Measurements from ENCODE around the gene MTRF1L.

MTRF1L gene

DNA sequence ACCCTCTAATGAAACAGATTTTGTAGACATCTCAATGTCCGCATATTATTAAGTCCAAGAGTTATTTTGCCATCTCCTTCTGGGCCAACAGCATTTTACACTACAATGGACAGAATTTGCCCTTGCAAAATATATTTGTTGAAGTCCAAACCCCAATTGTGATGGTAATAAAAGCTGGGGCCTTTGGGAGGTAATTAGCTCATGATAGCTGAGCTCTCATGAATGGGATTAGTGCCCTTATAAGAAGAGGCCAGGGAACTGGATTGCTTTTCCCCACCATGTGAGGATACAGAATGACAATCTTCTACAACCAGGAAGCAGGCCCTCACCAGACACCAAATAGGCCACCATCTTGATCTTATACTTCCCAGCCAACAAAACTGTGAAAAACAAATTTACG lies 44.9 kb upstream of the MTRF1L start:
- TF ChIP-seq POLR2AphosphoS5 (IDR thresholded peaks at IDR 0.05; ENCODE audit: low read depth) (no peak), SPI1 (IDR thresholded peaks at IDR 0.05; ENCODE audit: borderline replicate concordance, low read depth) (no peak), GABPA (IDR thresholded peaks at IDR 0.05; ENCODE audit: low read depth) (no peak)
- TF ChIP-seq, protein P1, sequence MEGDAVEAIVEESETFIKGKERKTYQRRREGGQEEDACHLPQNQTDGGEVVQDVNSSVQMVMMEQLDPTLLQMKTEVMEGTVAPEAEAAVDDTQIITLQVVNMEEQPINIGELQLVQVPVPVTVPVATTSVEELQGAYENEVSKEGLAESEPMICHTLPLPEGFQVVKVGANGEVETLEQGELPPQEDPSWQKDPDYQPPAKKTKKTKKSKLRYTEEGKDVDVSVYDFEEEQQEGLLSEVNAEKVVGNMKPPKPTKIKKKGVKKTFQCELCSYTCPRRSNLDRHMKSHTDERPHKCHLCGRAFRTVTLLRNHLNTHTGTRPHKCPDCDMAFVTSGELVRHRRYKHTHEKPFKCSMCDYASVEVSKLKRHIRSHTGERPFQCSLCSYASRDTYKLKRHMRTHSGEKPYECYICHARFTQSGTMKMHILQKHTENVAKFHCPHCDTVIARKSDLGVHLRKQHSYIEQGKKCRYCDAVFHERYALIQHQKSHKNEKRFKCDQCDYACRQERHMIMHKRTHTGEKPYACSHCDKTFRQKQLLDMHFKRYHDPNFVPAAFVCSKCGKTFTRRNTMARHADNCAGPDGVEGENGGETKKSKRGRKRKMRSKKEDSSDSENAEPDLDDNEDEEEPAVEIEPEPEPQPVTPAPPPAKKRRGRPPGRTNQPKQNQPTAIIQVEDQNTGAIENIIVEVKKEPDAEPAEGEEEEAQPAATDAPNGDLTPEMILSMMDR (IDR thresholded peaks at IDR 0.05; ENCODE audit: insufficient read depth, low read length), result no peak
- TF ChIP-seq, protein P2, sequence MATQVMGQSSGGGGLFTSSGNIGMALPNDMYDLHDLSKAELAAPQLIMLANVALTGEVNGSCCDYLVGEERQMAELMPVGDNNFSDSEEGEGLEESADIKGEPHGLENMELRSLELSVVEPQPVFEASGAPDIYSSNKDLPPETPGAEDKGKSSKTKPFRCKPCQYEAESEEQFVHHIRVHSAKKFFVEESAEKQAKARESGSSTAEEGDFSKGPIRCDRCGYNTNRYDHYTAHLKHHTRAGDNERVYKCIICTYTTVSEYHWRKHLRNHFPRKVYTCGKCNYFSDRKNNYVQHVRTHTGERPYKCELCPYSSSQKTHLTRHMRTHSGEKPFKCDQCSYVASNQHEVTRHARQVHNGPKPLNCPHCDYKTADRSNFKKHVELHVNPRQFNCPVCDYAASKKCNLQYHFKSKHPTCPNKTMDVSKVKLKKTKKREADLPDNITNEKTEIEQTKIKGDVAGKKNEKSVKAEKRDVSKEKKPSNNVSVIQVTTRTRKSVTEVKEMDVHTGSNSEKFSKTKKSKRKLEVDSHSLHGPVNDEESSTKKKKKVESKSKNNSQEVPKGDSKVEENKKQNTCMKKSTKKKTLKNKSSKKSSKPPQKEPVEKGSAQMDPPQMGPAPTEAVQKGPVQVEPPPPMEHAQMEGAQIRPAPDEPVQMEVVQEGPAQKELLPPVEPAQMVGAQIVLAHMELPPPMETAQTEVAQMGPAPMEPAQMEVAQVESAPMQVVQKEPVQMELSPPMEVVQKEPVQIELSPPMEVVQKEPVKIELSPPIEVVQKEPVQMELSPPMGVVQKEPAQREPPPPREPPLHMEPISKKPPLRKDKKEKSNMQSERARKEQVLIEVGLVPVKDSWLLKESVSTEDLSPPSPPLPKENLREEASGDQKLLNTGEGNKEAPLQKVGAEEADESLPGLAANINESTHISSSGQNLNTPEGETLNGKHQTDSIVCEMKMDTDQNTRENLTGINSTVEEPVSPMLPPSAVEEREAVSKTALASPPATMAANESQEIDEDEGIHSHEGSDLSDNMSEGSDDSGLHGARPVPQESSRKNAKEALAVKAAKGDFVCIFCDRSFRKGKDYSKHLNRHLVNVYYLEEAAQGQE (IDR thresholded peaks at IDR 0.05; ENCODE audit: insufficient replicate concordance, low read depth), result no peak
- no peaks in the 10 kb centered on the region for H3K27me3 ChIP-seq (ENCODE audit: insufficient read depth, poor library complexity, severe bottlenecking)
- no peak for DNase-seq (ENCODE audit: low read depth in 1 of 2, low spot score in 1 of 2)
- no peak overlapping the region for H3K27ac ChIP-seq (replicated peaks)
- no peak overlapping the region for H3K4me3 ChIP-seq (replicated peaks; ENCODE audit: insufficient read depth, low read length)

GRCh38 chr6:153045271-153045670 lies 42.8 kb upstream of the MTRF1L start:
- no peak for DNase-seq (ENCODE audit: low read depth in 1 of 2, low spot score in 1 of 2)
- Histone ChIP-seq H3K4me3 (replicated peaks; ENCODE audit: insufficient read depth, low read length) (no peak overlapping the region), H3K27ac (replicated peaks) (no peak overlapping the region), H3K27me3 (ENCODE audit: insufficient read depth, poor library complexity, severe bottlenecking) (no peaks in the 10 kb centered on the region)
- TF ChIP-seq SPI1 (IDR thresholded peaks at IDR 0.05; ENCODE audit: borderline replicate concordance, low read depth) (no peak), POLR2AphosphoS5 (IDR thresholded peaks at IDR 0.05; ENCODE audit: low read depth) (no peak)

- Histone ChIP-seq H3K4me3 (replicated peaks; ENCODE audit: insufficient read depth, low read length) (no peak overlapping the region), H3K27me3 (ENCODE audit: insufficient read depth, poor library complexity, severe bottlenecking) (no peaks in the 10 kb centered on the region), H3K27ac (replicated peaks) (no peak overlapping the region)
- no peak for DNase-seq (ENCODE audit: low read depth in 1 of 2, low spot score in 1 of 2)
- TF ChIP-seq, protein P2 (IDR thresholded peaks at IDR 0.05; ENCODE audit: insufficient replicate concordance, low read depth), result no peak
- TF ChIP-seq SPI1 (IDR thresholded peaks at IDR 0.05; ENCODE audit: borderline replicate concordance, low read depth) (no peak), GABPA (IDR thresholded peaks at IDR 0.05; ENCODE audit: low read depth) (no peak), POLR2AphosphoS5 (IDR thresholded peaks at IDR 0.05; ENCODE audit: low read depth) (no peak)
- TF ChIP-seq, protein P1 (IDR thresholded peaks at IDR 0.05; ENCODE audit: insufficient read depth, low read length), result no peak
Observed at GRCh38 chr6:153044295-153044694, 41.8 kb upstream of the MTRF1L start.

DNA sequence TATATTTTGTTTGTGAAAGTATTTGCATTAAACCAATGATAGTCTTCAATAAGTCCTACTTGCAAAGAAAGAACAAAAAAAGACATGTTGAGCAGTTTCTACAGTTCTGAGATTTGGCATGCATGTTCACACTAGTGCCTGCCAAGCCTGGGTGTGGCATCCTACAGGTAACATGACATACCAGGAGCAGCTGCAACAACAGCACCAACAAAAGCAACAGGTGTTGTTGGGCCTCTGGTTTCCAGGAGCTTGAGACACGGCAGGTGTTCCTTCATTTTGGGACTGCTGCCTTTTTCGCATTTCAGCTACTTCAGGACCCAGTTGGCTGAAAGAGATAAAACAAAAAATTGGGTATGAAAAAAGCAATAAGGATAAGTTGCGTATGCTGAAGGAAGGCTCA lies 41.2 kb upstream of the MTRF1L start:
- Histone ChIP-seq H3K4me3 (replicated peaks; ENCODE audit: insufficient read depth, low read length) (no peak overlapping the region), H3K27me3 (ENCODE audit: insufficient read depth, poor library complexity, severe bottlenecking) (no peaks in the 10 kb centered on the region), H3K27ac (replicated peaks) (no peak overlapping the region)
- TF ChIP-seq, protein P2 (IDR thresholded peaks at IDR 0.05; ENCODE audit: insufficient replicate concordance, low read depth), result no peak
- TF ChIP-seq POLR2AphosphoS5 (IDR thresholded peaks at IDR 0.05; ENCODE audit: low read depth) (no peak), SPI1 (IDR thresholded peaks at IDR 0.05; ENCODE audit: borderline replicate concordance, low read depth) (no peak), GABPA (IDR thresholded peaks at IDR 0.05; ENCODE audit: low read depth) (no peak)
- TF ChIP-seq, protein P1 (IDR thresholded peaks at IDR 0.05; ENCODE audit: insufficient read depth, low read length), result no peak
- DNase-seq (ENCODE audit: low read depth in 1 of 2, low spot score in 1 of 2), result no peak
